ENCODE results near the gene CACNA1C. TPM values are rescaled to one million over a fixed set of nuclear protein-coding genes. Genes with fewer than 3 reads are reported as not detected.

The CACNA1C gene
- polyA plus RNA-seq, 1 of the 3 experiments (the other 2 are of a cell fraction): 1.5 TPM

DNA sequence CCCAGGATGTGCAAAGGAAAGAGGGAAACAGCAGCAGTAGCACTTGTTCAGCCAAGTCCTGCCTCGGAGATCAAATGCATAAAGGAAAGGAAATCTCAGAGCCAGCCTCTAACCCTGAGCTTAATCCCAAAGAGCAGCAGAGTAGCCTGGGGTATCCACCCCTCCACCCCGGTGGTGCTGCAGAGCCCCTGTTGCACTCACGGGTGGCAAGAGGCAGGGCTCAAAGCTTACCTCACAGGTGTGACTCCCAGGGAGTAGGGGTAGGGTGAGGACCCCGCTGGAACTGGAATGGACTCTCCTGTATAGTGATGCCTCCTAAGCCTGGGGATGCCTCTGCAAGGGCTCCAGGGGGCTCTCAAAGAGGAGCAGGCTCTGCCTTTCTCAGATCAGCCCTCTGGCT lies 211.1 kb downstream of the CACNA1C start:
- Histone ChIP-seq H3K4me3 (ENCODE audit: low read depth in 2 of 2, low read length in 1 of 2) (no peak overlapping the region), H3K9ac (peak overlapping the region; percentile 49; the same call in 1 of the 2 replicates), H3K79me2 (ENCODE audit: insufficient read depth) (peaks cover 8% of the 10 kb centered on the region; the same call in 1 of the 2 replicates), H4K20me1 (ENCODE audit: insufficient read depth) (no peaks in the 10 kb centered on the region), H3K4me1 (ENCODE audit: control insufficient read depth in 1 of 2, insufficient read depth in 2 of 2, low read depth in 1 of 2, low read length in 1 of 2) (peaks cover 46 to 58% of the 10 kb centered on the region in 2 experiments; a peak in 3 of 4 replicates), H2AFZ (ENCODE audit: low read depth) (no peak overlapping the region), H3K27ac (ENCODE audit: low read depth in 2 of 2, low read length in 1 of 2) (peak overlapping the region in 1 of 2 experiments; percentile 86; a peak in 2 of 4 replicates), H3K36me3 (replicated peaks in 1 of 2; ENCODE audit: control insufficient read depth in 1 of 2, insufficient read depth in 2 of 2, low read length in 1 of 2) (no peaks in the 10 kb centered on the region), H3K9me2 (no peaks in the 10 kb centered on the region), H3F3A (replicated peaks; ENCODE audit: insufficient read depth) (peaks cover 26% of the 10 kb centered on the region), H3K9me3 (no peaks in the 10 kb centered on the region), H3K4me2 (peak overlapping the region; percentile 68), H3K27me3 (ENCODE audit: insufficient read depth) (no peaks in the 10 kb centered on the region)
- TF ChIP-seq GABPA (IDR thresholded peaks at IDR 0.05; ENCODE audit: low read depth) (no peak), RFX5 (IDR thresholded peaks at IDR 0.05; ENCODE audit: low read length) (no peak), YY1 (IDR thresholded peaks at IDR 0.05; ENCODE audit: low read depth) (no peak), MXI1 (IDR thresholded peaks at IDR 0.05; ENCODE audit: low read depth, low read length) (no peak), RCOR1 (IDR thresholded peaks at IDR 0.05; ENCODE audit: low read length) (no peak), CHD2 (IDR thresholded peaks at IDR 0.05; ENCODE audit: low read length, partially characterized antibody) (no peak), POLR2AphosphoS5 (IDR thresholded peaks at IDR 0.05; ENCODE audit: low read depth, low read length) (no peak), JUND (IDR thresholded peaks at IDR 0.05) (no peak), FOXJ3 (CRISPR knock-in tag; IDR thresholded peaks at IDR 0.05) (no peak), TCF12 (IDR thresholded peaks at IDR 0.05) (no peak), RAD21 (IDR thresholded peaks at IDR 0.05; ENCODE audit: low read length) (no peak), SIN3A (IDR thresholded peaks at IDR 0.05; ENCODE audit: borderline replicate concordance, low read depth, low read length) (no peak), FOSL2 (IDR thresholded peaks at IDR 0.05; ENCODE audit: borderline replicate concordance, low read depth) (no peak)
- TF ChIP-seq, protein P1, sequence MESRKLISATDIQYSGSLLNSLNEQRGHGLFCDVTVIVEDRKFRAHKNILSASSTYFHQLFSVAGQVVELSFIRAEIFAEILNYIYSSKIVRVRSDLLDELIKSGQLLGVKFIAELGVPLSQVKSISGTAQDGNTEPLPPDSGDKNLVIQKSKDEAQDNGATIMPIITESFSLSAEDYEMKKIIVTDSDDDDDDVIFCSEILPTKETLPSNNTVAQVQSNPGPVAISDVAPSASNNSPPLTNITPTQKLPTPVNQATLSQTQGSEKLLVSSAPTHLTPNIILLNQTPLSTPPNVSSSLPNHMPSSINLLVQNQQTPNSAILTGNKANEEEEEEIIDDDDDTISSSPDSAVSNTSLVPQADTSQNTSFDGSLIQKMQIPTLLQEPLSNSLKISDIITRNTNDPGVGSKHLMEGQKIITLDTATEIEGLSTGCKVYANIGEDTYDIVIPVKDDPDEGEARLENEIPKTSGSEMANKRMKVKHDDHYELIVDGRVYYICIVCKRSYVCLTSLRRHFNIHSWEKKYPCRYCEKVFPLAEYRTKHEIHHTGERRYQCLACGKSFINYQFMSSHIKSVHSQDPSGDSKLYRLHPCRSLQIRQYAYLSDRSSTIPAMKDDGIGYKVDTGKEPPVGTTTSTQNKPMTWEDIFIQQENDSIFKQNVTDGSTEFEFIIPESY (IDR thresholded peaks at IDR 0.05; ENCODE audit: borderline replicate concordance, low read depth): no peak
- TF ChIP-seq, protein P2, sequence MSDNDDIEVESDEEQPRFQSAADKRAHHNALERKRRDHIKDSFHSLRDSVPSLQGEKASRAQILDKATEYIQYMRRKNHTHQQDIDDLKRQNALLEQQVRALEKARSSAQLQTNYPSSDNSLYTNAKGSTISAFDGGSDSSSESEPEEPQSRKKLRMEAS (IDR thresholded peaks at IDR 0.05; ENCODE audit: low read depth): no peak
- TF ChIP-seq, protein P3, sequence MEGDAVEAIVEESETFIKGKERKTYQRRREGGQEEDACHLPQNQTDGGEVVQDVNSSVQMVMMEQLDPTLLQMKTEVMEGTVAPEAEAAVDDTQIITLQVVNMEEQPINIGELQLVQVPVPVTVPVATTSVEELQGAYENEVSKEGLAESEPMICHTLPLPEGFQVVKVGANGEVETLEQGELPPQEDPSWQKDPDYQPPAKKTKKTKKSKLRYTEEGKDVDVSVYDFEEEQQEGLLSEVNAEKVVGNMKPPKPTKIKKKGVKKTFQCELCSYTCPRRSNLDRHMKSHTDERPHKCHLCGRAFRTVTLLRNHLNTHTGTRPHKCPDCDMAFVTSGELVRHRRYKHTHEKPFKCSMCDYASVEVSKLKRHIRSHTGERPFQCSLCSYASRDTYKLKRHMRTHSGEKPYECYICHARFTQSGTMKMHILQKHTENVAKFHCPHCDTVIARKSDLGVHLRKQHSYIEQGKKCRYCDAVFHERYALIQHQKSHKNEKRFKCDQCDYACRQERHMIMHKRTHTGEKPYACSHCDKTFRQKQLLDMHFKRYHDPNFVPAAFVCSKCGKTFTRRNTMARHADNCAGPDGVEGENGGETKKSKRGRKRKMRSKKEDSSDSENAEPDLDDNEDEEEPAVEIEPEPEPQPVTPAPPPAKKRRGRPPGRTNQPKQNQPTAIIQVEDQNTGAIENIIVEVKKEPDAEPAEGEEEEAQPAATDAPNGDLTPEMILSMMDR (IDR thresholded peaks at IDR 0.05): no peak
- TF ChIP-seq, protein P4, sequence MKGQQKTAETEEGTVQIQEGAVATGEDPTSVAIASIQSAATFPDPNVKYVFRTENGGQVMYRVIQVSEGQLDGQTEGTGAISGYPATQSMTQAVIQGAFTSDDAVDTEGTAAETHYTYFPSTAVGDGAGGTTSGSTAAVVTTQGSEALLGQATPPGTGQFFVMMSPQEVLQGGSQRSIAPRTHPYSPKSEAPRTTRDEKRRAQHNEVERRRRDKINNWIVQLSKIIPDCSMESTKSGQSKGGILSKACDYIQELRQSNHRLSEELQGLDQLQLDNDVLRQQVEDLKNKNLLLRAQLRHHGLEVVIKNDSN (IDR thresholded peaks at IDR 0.05; ENCODE audit: borderline replicate concordance, low read depth): no peak
- TF ChIP-seq, protein P5, sequence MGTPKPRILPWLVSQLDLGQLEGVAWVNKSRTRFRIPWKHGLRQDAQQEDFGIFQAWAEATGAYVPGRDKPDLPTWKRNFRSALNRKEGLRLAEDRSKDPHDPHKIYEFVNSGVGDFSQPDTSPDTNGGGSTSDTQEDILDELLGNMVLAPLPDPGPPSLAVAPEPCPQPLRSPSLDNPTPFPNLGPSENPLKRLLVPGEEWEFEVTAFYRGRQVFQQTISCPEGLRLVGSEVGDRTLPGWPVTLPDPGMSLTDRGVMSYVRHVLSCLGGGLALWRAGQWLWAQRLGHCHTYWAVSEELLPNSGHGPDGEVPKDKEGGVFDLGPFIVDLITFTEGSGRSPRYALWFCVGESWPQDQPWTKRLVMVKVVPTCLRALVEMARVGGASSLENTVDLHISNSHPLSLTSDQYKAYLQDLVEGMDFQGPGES (IDR thresholded peaks at IDR 0.05; ENCODE audit: low read depth, low read length): no peak
- CTCF ChIA-PET: interaction anchor here (1.0 to 1.4 kb wide), 3 partner anchors 9 to 26 kb away, joined by 3 to 4 read pairs (median 4); no protein-coding TSS in a partner anchor
- 80% methylated on average over 2 of the region's 4 CpGs for WGBS (ENCODE audit: low lambda C conversion rate)
- POLR2A ChIA-PET: no interaction called here
- DNase-seq: no peak
